ENCODE measurements around the gene GRIN2B.

GRIN2B gene

DNA sequence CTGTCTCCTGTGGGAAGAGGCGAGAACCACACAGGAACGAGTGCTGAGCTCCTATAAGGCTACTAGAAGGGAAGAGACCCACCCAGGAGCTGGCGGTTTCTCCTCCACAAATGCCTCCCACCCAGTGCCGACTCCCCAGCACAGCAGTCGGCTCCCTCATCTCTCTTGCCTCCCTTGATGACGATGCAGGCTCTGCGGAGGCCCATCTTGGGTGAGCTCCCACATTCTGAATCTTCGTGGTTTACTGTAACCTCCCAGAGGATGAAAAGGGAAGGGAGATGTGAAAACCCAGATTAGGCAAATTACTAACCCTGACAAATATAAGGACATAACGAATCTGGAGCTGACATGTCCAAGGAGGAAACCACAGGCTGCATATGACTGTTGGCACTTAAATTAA lies 23.8 kb downstream of the GRIN2B start:
- DNase-seq (ENCODE audit: low read depth, low spot score): no peak

DNA sequence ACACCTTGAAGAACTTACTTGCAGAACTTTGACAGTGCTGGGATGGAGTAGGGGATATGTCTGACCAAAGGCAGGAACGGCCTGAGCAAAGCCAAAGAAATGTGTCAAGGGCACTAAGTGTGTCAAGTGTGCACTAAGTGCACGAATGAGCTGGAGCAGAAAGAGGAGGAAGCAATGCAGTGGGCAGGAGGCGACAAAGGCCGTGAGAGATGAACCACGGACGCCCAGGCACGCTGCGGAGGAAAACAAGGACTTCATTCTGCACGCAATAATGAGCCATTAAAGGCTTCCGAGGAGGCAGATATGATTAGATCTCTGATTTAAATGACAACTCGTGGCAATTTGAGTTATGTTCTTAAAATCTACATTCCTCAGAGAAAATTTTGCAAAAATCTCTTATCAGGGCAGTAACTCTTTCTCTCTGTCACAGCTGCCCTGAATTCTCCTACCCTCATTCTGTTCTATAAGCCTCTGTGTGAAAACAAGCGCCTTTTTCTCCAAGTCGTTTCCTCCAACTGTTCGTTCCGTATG lies 25.3 kb downstream of the GRIN2B start:
- DNase-seq (ENCODE audit: low read depth, low spot score): no peak

GRCh38 chr12:13952096-13952495 lies 29.3 kb downstream of the GRIN2B start:
- DNase-seq (ENCODE audit: low read depth, low spot score): no peak

DNA sequence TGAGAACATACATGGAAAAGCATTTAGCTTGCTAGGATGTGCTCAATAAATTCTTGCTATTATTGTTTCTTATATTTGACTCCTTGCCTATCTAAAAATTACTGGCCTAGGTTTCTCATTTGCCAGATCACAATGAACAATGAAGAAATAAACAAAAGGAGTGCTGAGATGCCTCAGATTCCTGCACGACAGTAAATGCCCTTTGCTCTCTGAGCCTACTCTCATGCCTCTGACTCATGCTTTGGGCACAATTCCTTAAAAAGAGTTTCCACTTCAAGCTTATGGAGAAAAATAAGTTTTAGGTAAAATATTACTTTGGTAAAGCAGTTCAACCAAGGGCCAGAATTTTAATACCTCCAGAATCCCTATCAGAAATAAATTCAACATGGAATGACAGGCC lies 30.9 kb downstream of the GRIN2B start:
- peak; percentile 12 for DNase-seq (ENCODE audit: low read depth, low spot score)

GRCh38 chr12:13948621-13949020 lies 32.8 kb downstream of the GRIN2B start:
- DNase-seq (ENCODE audit: low read depth, low spot score): peak; percentile 42

DNA sequence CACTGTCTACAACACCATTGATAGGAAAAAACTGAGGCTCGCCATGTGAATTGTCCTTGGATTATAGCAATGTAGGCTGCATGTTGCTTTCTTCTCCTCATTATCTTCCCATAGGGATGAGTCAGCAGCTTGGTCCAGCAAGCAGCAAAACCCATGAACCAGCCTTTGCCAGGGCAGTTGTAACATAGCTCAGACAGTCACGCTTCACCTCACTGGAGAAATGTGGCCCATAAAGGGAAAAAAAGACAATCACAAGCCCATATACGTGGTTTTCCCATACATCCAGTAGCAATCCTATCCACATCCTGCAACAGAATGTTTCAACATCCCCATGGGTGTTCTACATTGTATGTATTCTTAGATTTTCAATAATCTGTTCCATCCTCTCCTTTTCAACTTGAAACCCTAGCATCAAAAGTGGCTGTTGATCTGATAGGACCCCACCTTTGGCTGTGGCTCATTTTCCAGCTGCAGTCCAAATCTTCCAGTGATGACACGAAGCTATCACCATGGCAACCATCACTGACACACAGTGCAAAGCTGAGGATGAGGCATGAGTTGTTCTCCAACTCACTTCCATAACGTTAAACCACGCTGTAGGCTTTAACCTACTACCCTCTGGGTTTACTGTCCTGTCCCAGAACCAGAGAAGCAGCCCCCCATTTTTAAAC lies 34.0 kb downstream of the GRIN2B start:
- DNase-seq (ENCODE audit: low read depth, low spot score): peak; percentile 67

DNA sequence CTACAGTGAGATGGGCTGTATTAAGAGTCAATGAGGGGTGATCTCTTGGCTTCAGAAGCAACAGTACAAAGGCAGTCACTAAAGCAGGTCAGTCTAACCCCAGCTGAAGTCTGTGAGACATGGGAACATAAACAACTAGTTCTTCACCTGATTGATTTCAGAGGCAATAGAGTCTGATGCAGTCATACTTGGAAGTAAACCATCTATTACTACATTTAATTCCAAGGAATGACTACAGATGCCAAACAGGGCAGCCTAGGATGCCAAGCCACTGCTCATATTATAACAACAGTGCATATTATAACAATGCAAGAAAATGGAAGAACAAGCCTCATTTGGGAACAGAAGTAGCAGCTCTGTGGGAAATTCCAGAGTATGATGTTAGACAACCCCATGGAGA lies 35.8 kb downstream of the GRIN2B start:
- peak; percentile 29 for DNase-seq (ENCODE audit: low read depth, low spot score)

- no peak for DNase-seq (ENCODE audit: low read depth, low spot score)
Measured at GRCh38 chr12:13945236-13945635, 36.2 kb downstream of the GRIN2B start.

DNA sequence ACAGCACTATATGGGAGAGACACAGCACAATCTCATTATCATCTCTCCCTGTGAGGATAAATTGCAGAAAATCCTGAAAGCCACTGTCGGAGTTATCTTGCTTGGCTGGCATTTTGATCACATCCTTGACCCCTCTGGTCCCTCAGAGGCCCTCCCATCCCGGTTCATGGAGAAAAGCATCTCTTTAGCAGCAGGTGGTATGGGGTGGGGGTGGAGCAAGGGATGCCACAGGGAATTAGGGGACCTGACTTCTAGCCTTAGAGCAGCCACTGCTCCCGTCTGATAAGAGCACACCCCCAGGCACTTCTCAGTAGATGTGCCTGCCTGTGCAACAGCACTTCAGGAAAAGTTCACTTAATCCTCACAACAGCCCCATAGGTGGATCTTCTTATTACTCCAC lies 38.6 kb downstream of the GRIN2B start:
- no peak for DNase-seq (ENCODE audit: low read depth, low spot score)

- peak; percentile 90 for DNase-seq (ENCODE audit: low read depth, low spot score)
Measured at GRCh38 chr12:13941258-13942249, 39.8 kb downstream of the GRIN2B start.

DNA sequence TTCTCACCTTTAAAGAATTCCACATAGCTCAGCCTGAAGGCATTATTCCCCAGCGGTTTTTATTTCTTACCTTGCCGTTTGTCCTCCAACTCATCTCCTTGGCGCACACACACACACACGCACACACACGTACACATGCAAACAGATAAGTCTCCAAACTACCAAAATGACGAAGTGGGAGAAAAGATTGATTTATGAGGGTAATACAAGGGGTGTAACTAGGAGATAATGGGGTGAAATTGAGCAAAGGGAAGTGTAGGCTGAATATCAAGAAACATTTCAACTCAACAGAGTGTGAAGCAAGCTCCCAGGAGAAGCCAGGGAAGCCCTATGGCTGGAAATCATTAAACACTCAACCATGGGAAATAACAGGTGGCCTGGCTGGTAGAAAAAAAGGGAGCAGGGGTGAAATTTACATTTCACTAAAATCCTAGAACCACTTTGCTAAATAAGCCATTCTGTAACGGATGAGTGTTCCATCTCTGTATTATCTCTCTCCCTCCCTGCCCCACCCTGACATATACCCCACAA lies 41.0 kb downstream of the GRIN2B start:
- no peak for DNase-seq (ENCODE audit: low read depth, low spot score)

GRCh38 chr12:13937735-13938134 lies 43.7 kb downstream of the GRIN2B start:
- no peak for DNase-seq (ENCODE audit: low read depth, low spot score)

DNA sequence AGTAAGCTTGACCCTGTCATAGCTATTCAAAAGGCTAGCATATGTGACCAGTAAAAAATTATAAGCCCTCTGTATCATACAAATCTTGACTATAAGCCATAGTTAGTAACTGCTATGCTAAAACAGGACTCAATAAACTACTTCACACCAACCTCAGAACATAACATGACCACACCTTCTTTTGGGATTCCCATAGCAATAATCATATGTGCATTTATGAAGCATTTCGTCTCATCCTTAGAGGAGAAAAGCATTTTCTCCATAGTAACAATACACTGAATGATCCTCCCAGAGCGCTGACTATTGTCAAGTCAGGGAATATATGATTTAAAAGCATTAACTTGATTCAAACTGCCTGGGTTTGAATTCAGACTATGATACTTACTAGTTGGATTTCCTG lies 46.2 kb downstream of the GRIN2B start:
- DNase-seq (ENCODE audit: low read depth, low spot score): no peak
